ACHN (cell line): ENCODE results near the gene P2RX6.
"Not testable (repeated sequence)": the region's sequence is repeated elsewhere in the genome, so short reads cannot be mapped to it uniquely, and the experiment has no call there.

Experiments
- DNase-seq: peaks from one replicate; pipeline ENCODE4 v3.0.0-alpha.2; 2015
- in situ Hi-C: cut with HindIII; loops from 2 replicates; pipeline ENCODE4 v1.10.0; 2017; ENCODE audit warnings: low sequenced_read_pairs, low pct_ligation_motif_present, low pct_unique_long_range_greater_than_20kb

The P2RX6 gene

DNA sequence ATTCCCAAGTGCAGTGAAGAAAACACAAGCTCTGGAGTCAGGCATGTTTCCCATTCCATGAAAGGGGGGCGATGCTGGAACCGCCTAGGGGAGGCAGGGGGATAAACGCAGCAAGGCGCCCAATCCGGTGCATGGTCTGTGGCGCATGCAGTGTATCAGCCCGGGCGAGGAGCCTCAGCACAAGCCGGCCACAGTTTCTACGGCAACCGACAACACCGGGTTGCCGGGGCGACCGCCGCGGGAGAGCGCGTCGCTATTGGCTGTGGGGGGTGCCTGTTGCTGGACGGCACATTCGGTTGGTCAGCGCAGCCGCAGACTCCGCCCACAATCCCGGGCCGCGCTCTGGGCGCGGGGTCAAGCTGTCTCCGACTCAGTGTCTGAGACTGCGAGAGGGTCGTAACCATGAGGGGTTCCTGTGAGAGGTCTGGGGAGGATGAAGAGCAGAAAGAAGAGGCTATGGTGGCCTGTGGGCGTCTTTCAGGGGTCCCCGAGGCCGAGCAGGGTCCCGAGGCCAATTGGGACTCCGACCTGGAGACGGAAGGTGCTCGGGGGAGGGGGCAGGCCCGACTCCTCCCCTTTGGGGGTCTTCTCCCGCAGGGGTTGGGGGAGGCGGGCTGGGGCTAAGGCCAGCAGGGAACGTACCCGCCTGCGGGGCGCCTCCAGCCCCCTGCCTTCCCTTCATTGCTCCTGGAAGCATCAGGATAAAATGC lies 30.8 kb downstream of the P2RX6 start, which contains the start of gene LRRC74B:
Gene LRRC74B, plus strand, starts transcription at position 362 of the 710 bp plus-strand sequence. Its CDS starts 41 bp downstream, at position 403.
- in situ Hi-C loops = no loop called here
- DNase-seq = peak; percentile 87

- in situ Hi-C loops = no loop called here
- no peak for DNase-seq
These were observed 32.2 kb downstream of the P2RX6 start for GRCh38 chr22:21047035-21047661.

GRCh38 chr22:21047730-21048129 lies 32.8 kb downstream of the P2RX6 start:
- in situ Hi-C loops = no loop called here
- DNase-seq = no peak

- DNase-seq, in situ Hi-C loops: not testable (repeated sequence)
These were observed 33.5 kb downstream of the P2RX6 start for GRCh38 chr22:21048448-21048847.

- in situ Hi-C loops = not testable (repeated sequence)
These were observed 34.0 kb downstream of the P2RX6 start for GRCh38 chr22:21048965-21049364.

GRCh38 chr22:21051145-21051830 lies 36.3 kb downstream of the P2RX6 start:
- DNase-seq = no peak
- in situ Hi-C loops = no loop called here

More at GRCh38 chr22:21048965-21049364, 34.0 kb downstream of the P2RX6 start:
- DNase-seq = not testable (repeated sequence)

- in situ Hi-C loops = no loop called here
- DNase-seq = no peak
These were observed 37.0 kb downstream of the P2RX6 start for GRCh38 chr22:21051831-21052400.

GRCh38 chr22:21052715-21053459 lies 37.9 kb downstream of the P2RX6 start:
- no peak for DNase-seq
- in situ Hi-C loops = no loop called here

GRCh38 chr22:21054046-21054713 lies 39.2 kb downstream of the P2RX6 start:
- in situ Hi-C loops = no loop called here

DNA sequence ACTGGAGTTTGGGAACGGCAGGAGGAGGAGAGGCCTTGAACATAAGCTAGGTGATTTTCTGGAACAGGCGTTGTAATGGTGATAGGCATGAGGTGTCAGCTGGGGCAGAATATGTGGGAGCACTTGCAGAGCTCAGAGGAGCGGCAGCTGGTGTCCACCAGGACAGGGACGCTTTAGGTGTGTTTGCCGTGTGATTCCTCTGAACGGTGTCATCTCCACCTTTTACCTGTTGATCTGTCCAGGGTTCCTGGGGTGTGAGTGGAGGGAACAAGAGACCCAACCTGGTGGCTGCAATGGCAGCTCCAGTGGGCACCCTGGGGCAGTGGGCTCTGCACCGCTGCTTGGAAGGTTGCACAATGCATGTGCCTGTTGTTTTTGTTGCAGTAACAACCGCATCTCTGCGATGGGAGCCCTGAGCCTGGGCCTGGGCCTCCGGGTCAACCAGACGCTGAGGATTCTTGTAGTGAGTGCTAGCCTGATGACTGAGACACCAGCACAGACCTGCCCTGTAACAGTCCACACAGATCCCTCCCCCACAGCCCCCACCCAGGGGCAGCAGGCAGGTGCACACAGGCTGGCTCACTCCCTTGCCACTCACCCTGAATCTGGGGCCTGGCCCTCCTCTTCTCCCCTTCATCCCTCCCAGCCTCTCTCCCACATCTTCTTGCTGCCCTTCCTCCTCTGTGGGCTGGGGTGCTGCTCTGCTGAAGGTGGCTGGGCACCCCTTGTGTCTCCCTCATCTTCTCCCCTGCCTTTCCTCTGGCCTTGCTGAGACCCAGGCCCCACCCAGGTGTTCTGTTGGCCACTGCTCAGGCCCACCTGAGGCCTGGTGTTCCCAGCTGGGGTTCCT lies 40.0 kb downstream of the P2RX6 start:
- no peak for DNase-seq
- in situ Hi-C loops = no loop called here

More at GRCh38 chr22:21054046-21054713, 39.2 kb downstream of the P2RX6 start:
- no peak for DNase-seq

DNA sequence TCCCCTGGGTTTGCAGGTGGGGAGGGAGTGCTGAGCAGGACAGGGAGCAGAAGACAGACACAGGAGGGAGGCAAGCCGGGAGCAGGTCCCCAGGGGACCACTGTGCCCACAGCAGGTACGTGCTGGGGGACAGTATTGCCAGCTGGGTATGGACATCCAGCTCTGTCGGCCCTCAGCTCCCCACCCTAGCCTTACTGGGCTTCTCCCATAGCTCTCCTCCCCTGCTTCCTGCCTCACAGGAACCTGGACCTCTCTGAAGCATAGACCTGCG lies 40.5 kb downstream of the P2RX6 start:
- in situ Hi-C loops = no loop called here
- no peak for DNase-seq

GRCh38 chr22:21055880-21056319 lies 40.9 kb downstream of the P2RX6 start:
- in situ Hi-C loops = no loop called here
- no peak for DNase-seq

DNA sequence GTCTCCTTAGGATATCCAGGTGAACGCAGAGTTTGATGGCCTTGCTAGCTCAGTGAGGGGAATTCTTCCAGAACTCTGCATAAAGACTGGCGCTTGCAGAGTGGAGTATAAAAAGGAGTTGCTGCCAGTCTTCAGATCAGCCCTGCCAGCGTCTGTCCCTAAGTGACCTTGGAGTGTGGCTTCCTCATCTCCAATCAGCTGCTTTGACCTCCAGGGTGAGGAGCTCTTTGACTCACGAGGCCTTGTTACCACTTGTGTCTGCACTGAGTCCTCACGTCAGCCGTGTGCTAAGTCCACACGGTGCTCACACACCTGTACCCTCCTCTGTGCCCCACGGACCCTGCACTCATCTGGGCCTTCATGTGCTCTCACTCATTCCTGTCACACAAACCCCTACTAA lies 45.4 kb downstream of the P2RX6 start:
- DNase-seq, in situ Hi-C loops: not testable (repeated sequence)

DNA sequence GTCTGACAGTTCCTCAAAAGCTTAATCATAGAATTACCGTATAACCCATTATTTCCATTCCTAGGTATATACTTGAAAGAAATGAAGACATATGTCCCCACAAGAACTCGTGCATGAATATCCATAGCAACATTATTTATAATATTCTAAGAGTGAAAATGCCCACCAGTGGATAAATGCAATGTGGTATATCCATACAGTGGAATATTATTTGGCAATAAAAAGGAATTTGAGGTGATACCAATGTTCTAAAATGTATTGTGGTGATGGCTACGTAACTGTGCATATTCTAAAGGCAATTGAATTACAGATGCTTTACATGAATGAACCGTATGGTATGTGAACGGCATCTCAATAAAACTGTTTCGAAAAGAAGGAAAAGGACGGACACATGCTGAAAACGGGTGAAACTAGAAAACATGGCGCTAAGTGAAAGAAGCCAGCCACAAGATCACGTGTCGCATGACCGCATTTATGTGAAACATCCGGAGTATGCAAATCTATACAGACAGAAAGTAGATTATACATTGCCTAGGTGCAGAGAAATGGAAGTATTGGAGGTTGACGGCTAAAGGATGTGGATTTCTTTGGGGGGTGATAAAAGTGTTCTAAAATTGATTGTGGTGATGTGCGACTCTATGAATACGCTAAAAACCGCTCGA lies 46.8 kb downstream of the P2RX6 start:
- in situ Hi-C loops, DNase-seq: not testable (repeated sequence)

- in situ Hi-C loops = not testable (repeated sequence)
These were observed 49.5 kb downstream of the P2RX6 start for GRCh38 chr22:21064425-21064824.

GRCh38 chr22:21064917-21065864 lies 50.2 kb downstream of the P2RX6 start:
- DNase-seq = no peak
- in situ Hi-C loops = no loop called here

More at GRCh38 chr22:21064425-21064824, 49.5 kb downstream of the P2RX6 start:
- DNase-seq = not testable (repeated sequence)
